ACC112 (cell line): ENCODE data around the gene MRPS2.
"Not testable (repeated sequence)": the region's sequence is repeated elsewhere in the genome, so short reads cannot be mapped to it uniquely, and the experiment has no call there.

Experiments
- H2AFZ ChIP-seq: fragments of 200-600 bp; sonication (generic); one replicate; pipeline ENCODE4 v1.6.0; 2017; ENCODE audit warnings: antibody characterized with exemption, low read length; ENCODE audit not compliant: unreplicated experiment
- H3K27ac ChIP-seq: fragments of 200-600 bp; sonication (generic); 2 replicates; pipeline ENCODE4 v1.5.1; 2014; ENCODE audit warnings: low read depth, mild to moderate bottlenecking, antibody characterized with exemption, low read length, moderate library complexity
- H3K27me3 ChIP-seq: fragments of 200-600 bp; sonication (generic); 2 replicates; pipeline ENCODE4 v1.6.1; 2014; ENCODE audit warnings: mild to moderate bottlenecking, antibody characterized with exemption, low read length, moderate library complexity, mixed read lengths; ENCODE audit not compliant: insufficient read depth
- H3K36me3 ChIP-seq: fragments of 200-600 bp; sonication (generic); 2 replicates; pipeline ENCODE4 v1.6.1; 2016; ENCODE audit warnings: mild to moderate bottlenecking, antibody characterized with exemption, low read length, moderate library complexity, mixed read lengths; ENCODE audit not compliant: insufficient read depth
- H3K4me1 ChIP-seq: fragments of 200-600 bp; sonication (generic); one replicate; pipeline ENCODE4 v1.6.1; 2016; ENCODE audit warnings: low read length, mixed read lengths; ENCODE audit not compliant: insufficient read depth, unreplicated experiment, control insufficient read depth
- H3K4me3 ChIP-seq: fragments of 200-600 bp; sonication (generic); 2 replicates; pipeline ENCODE4 v1.5.1; 2014; ENCODE audit warnings: mild to moderate bottlenecking, low read depth, low read length
- H3K79me2 ChIP-seq: fragments of 200-600 bp; sonication (generic); one replicate; pipeline ENCODE4 v1.6.0; 2016; ENCODE audit warnings: low read length; ENCODE audit not compliant: control insufficient read depth, unreplicated experiment, insufficient read depth

The MRPS2 gene

DNA sequence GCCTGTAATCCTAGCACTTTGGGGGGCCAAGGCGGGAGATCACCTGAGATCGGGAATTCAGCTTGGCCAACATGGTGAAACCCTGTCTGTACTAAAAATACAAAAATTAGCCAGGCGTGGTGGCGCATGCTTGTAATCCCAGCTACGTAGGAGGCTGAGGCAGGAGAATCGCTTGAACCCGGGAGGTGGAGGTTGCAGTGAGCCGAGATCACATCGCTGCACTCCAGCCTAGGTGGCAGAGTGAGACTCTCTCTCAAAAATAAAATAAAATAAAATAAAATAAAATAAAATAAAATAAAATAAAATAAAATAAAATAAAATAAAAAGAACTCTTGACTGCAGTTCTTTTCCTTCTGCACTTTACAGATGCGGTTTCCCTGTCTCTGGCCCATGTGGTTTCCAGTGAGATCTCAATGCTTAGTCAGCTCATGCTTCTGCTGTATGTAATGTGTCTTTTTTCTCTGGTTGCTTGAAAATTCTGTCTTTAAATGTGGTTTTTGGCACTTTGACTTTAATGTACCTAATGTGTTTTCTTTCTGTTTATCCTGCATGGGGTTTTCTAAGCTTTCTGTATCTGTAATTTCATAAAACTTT lies 28.5 kb downstream of the MRPS2 start:
- not testable (repeated sequence) for H3K27ac ChIP-seq, H3K36me3 ChIP-seq, H3K79me2 ChIP-seq, H2AFZ ChIP-seq, H3K4me3 ChIP-seq, H3K4me1 ChIP-seq
- H3K27me3 ChIP-seq = peaks cover 32% of the 10 kb centered on the region

GRCh38 chr9:135530146-135530545 lies 29.7 kb downstream of the MRPS2 start:
- Histone ChIP-seq H3K36me3 (no peaks in the 10 kb centered on the region), H3K27ac (no peak overlapping the region), H3K27me3 (peaks cover 41% of the 10 kb centered on the region), H3K4me1 (no peaks in the 10 kb centered on the region), H2AFZ (no peak overlapping the region), H3K79me2 (no peaks in the 10 kb centered on the region), H3K4me3 (no peak overlapping the region)

DNA sequence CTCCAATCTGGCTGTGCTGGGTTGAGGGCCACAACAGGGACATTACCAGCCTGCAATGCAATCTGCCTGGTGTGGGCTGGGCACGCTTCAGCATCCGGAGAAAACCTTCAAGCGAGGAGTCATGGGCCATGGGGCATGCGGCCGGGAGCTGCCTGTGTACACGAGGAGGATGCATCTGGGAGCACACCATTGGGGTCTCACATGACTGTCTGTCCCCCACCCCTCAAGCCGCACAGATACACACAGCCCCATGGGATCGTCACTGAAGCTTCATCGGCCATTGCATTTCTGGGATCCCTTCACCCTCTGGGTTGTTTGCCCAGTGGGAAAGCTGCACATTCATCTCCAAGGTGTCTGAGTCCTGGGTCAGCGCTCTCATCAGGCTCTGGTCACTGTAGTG lies 30.6 kb downstream of the MRPS2 start:
- H3K4me1 ChIP-seq = no peaks in the 10 kb centered on the region
- H3K4me3 ChIP-seq = no peak overlapping the region
- no peaks in the 10 kb centered on the region for H3K79me2 ChIP-seq
- no peaks in the 10 kb centered on the region for H3K36me3 ChIP-seq
- H3K27me3 ChIP-seq = peaks cover 41% of the 10 kb centered on the region
- H3K27ac ChIP-seq = no peak overlapping the region
- no peak overlapping the region for H2AFZ ChIP-seq

- H3K4me3 ChIP-seq = no peak overlapping the region
- peaks cover 59% of the 10 kb centered on the region for H3K27me3 ChIP-seq
- H2AFZ ChIP-seq = no peak overlapping the region
- H3K36me3 ChIP-seq = no peaks in the 10 kb centered on the region
- H3K79me2 ChIP-seq = no peaks in the 10 kb centered on the region
- peaks cover 3% of the 10 kb centered on the region for H3K4me1 ChIP-seq
- H3K27ac ChIP-seq = no peak overlapping the region
Measured at GRCh38 chr9:135533113-135533512, 32.6 kb downstream of the MRPS2 start.

DNA sequence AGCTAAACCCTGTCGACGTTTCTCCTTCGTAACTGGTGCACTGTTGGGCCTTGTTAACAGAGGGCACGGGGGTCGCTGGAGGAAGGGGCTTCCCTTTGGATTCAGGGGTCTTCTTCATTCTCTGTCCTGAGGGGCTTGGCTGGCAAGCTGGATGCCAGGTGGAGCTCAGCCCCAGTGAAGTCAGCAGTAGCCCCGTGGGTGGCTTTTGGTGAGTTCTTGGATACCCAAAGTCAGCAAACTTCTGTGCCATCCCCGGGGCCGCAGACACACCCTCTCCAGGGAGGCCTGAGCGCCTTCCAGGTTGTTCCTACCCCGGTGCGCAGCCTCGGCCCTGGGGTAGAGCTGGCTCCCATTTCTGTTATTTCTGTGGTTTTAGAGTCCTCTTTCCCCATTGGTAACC lies 33.2 kb downstream of the MRPS2 start:
- H3K36me3 ChIP-seq = no peaks in the 10 kb centered on the region

GRCh38 chr9:135534192-135534711 lies 33.8 kb downstream of the MRPS2 start:
- peaks cover 68% of the 10 kb centered on the region for H3K27me3 ChIP-seq
- not testable (repeated sequence) for H3K36me3 ChIP-seq, H3K4me1 ChIP-seq, H3K79me2 ChIP-seq, H2AFZ ChIP-seq, H3K27ac ChIP-seq, H3K4me3 ChIP-seq

More for the DNA sequence above, 33.2 kb downstream of the MRPS2 start:
- Histone ChIP-seq H3K79me2 (no peaks in the 10 kb centered on the region), H3K4me3 (no peak overlapping the region), H3K27ac (no peak overlapping the region), H2AFZ (no peak overlapping the region), H3K4me1 (peaks cover 3% of the 10 kb centered on the region), H3K27me3 (peaks cover 64% of the 10 kb centered on the region)

- H2AFZ ChIP-seq, H3K36me3 ChIP-seq, H3K79me2 ChIP-seq, H3K4me1 ChIP-seq, H3K27ac ChIP-seq, H3K4me3 ChIP-seq: not testable (repeated sequence)
- H3K27me3 ChIP-seq = peaks cover 70% of the 10 kb centered on the region
Measured at GRCh38 chr9:135534826-135535225, 34.3 kb downstream of the MRPS2 start.

DNA sequence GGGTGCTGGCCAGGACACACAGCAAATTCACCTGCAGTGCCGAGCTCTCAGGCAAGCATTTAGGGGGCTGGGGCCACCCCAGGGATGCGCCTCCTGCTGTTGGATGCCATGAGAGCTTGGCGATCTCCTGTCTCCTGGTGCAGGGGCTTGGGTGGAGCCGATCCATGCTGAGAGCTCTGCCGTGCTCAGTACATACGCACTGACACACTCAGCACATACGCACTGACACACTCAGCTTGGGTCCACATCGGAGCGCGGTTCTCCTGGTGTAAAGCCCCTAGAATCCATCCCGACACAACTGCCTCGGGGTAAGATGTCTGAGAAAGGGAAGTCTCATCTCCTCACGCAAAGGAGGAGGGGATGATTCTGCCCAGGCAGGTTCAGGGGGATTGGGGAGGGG lies 35.1 kb downstream of the MRPS2 start:
- H3K27ac ChIP-seq, H3K4me3 ChIP-seq, H2AFZ ChIP-seq, H3K4me1 ChIP-seq, H3K79me2 ChIP-seq, H3K36me3 ChIP-seq: not testable (repeated sequence)
- peaks cover 72% of the 10 kb centered on the region for H3K27me3 ChIP-seq

DNA sequence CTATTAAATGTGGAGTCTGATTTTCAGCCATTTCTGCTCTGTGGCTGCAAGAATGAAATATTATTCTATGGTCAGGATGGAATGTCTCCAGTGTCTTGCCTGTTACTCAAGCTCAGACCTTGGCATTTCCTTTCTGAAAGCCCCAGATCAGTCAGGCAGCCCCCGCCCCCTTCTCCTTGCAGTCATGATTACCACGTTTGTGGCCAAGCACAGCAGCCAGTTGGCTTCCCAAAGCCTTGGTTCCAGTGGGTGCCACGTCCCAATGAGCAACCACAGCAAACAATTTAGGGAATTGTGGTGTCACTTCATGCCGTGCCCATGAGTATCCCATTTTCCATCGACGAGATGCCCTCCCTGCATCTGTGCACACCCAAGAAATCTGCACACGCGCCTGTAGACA lies 35.7 kb downstream of the MRPS2 start:
- H2AFZ ChIP-seq = no peak overlapping the region
- no peaks in the 10 kb centered on the region for H3K79me2 ChIP-seq
- H3K4me1 ChIP-seq = peaks cover 3% of the 10 kb centered on the region
- no peak overlapping the region for H3K27ac ChIP-seq
- no peak overlapping the region for H3K4me3 ChIP-seq
- peaks cover 72% of the 10 kb centered on the region for H3K27me3 ChIP-seq
- H3K36me3 ChIP-seq = no peaks in the 10 kb centered on the region

GRCh38 chr9:135543262-135543894 lies 42.9 kb downstream of the MRPS2 start:
- not testable (repeated sequence) for H3K36me3 ChIP-seq, H3K4me1 ChIP-seq, H3K27ac ChIP-seq, H3K79me2 ChIP-seq, H3K4me3 ChIP-seq, H2AFZ ChIP-seq
- peaks cover 46% of the 10 kb centered on the region for H3K27me3 ChIP-seq

DNA sequence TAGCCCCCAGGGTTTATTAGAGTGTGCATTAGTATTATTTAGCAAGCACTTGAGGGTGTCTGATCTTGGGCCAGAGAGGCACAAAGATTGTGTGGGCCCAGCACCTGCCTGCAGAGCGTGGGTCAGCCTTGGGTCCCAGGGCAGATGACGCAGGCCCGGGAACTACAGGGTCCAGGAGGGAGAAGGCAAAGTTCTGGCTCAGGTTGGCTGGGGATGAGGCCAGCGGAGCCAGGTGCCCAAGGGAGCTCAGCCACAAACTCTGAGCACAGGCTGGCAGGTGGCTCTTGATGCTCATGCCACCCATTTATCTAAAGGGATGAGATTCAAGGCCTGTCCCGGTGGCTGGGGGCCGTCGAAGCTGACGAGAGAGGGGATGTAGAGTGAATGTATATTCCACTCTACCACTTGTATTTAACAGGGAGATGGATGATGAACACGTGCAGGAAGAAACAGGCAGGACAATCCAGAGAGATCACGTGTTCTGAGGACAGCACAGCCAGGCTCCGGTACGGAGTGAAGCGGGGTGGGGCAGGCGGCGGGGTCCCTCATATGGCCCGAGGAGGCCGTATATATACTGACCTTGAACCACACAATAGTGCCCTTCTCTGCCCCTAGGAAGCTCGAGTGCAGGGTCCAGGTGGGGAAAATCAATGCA lies 44.6 kb downstream of the MRPS2 start:
- Histone ChIP-seq H3K4me3 (no peak overlapping the region), H3K79me2 (no peaks in the 10 kb centered on the region), H3K27ac (no peak overlapping the region), H3K4me1 (peaks cover 7% of the 10 kb centered on the region), H3K27me3 (peaks cover 29% of the 10 kb centered on the region), H2AFZ (no peak overlapping the region), H3K36me3 (no peaks in the 10 kb centered on the region)
